Hepatocyte (in vitro differentiated cells): ENCODE data around the gene TVP23A. TPM values are rescaled to one million over a fixed set of nuclear protein-coding genes. Genes with fewer than 3 reads are reported as not detected.
"Not testable (repeated sequence)": the region's sequence is repeated elsewhere in the genome, so short reads cannot be mapped to it uniquely, and the experiment has no call there.

Experiments
- DNase-seq: peaks from one replicate; pipeline ENCODE4 v3.0.0-alpha.2; 2016; ENCODE audit warnings: low spot score
- H2AFZ ChIP-seq: fragments of 200-600 bp; sonication (generic); 2 replicates; pipeline ENCODE4 v1.6.0; 2016; ENCODE audit warnings: antibody characterized with exemption, mild to moderate bottlenecking
- H3K27ac ChIP-seq: fragments of 200-600 bp; sonication (generic); 2 replicates; pipeline ENCODE4 v1.5.1; 2016; ENCODE audit warnings: mild to moderate bottlenecking
- H3K27me3 ChIP-seq: fragments of 200-600 bp; sonication (generic); 2 replicates; pipeline ENCODE4 v1.6.1; 2016
- H3K36me3 ChIP-seq: fragments of 200-600 bp; sonication (generic); replicated peaks from 2 replicates; pipeline ENCODE4 v1.5.1; 2016; ENCODE audit warnings: low read depth; ENCODE audit not compliant: insufficient read depth
- H3K4me1 ChIP-seq: fragments of 200-600 bp; sonication (generic); 2 replicates; pipeline ENCODE4 v1.5.1; 2016; ENCODE audit warnings: mild to moderate bottlenecking, moderate library complexity; ENCODE audit not compliant: insufficient read depth
- H3K4me2 ChIP-seq: fragments of 200-600 bp; sonication (generic); 2 replicates; pipeline ENCODE4 v1.6.0; 2016
- H3K4me3 ChIP-seq: fragments of 200-600 bp; sonication (generic); 2 replicates; pipeline ENCODE4 v1.5.1; 2016; ENCODE audit warnings: mild to moderate bottlenecking
- H3K79me2 ChIP-seq: fragments of 200-600 bp; sonication (generic); 2 replicates; pipeline ENCODE4 v1.6.0; 2017; ENCODE audit warnings: mild to moderate bottlenecking
- H3K9me2 ChIP-seq: fragments of 200-600 bp; sonication (generic); replicated peaks from 2 replicates; pipeline ENCODE4 v1.6.0; 2017; ENCODE audit warnings: mild to moderate bottlenecking; ENCODE audit not compliant: insufficient read depth
- H3K9me3 ChIP-seq: fragments of 200-600 bp; sonication (generic); 2 replicates; pipeline ENCODE4 v1.5.1; 2016; ENCODE audit warnings: low read depth, mild to moderate bottlenecking
- H4K20me1 ChIP-seq: fragments of 200-600 bp; sonication (generic); 2 replicates; pipeline ENCODE4 v1.6.0; 2016; ENCODE audit warnings: mild to moderate bottlenecking; ENCODE audit not compliant: insufficient read depth, poor library complexity, severe bottlenecking
- CTCF ChIP-seq: fragments of 200-600 bp; sonication (generic); IDR thresholded peaks from 2 replicates; pipeline ENCODE4 v1.5.1; 2016; ENCODE audit warnings: antibody characterized with exemption, mild to moderate bottlenecking; ENCODE audit not compliant: poor library complexity
- EZH2 ChIP-seq: fragments of 200-600 bp; sonication (generic); IDR thresholded peaks from 2 replicates; pipeline ENCODE4 v1.6.1; 2016; ENCODE audit warnings: antibody characterized with exemption, mild to moderate bottlenecking, borderline replicate concordance
- EZH2phosphoT487 ChIP-seq: fragments of 200-600 bp; sonication (generic); IDR thresholded peaks from one replicate; pipeline ENCODE4 v1.6.1; 2018; ENCODE audit warnings: antibody characterized with exemption, mild to moderate bottlenecking, low read depth, moderate library complexity; ENCODE audit not compliant: unreplicated experiment, severe bottlenecking
- WGBS: methylation state at CpG from one replicate; pipeline ENCODE4 v1.1.6; 2016; ENCODE audit warnings: low lambda C conversion rate; ENCODE audit errors: missing lambda C conversion rate; 5-methylcytosine and 5-hydroxymethylcytosine counted together
- polyA plus RNA-seq: library from polyadenylated mRNA; unstranded; fragments of >200 nt; fragmentation: Nextera tagmentation; extraction: Ambion mirVana; gene quantifications from 2 replicates; pipeline ENCODE4 v1.2.1, GENCODE V29; 2016
- total RNA-seq: library from RNA; depleted of rRNA; stranded (reverse); fragments of >200 nt; gene quantifications from 2 replicates; pipeline ENCODE4 v1.2.3, GENCODE V29; 2014

Gene TVP23A
- total and polyA plus RNA-seq, 2 experiments from 2014 or later: 0.67 to 1.1 TPM

DNA sequence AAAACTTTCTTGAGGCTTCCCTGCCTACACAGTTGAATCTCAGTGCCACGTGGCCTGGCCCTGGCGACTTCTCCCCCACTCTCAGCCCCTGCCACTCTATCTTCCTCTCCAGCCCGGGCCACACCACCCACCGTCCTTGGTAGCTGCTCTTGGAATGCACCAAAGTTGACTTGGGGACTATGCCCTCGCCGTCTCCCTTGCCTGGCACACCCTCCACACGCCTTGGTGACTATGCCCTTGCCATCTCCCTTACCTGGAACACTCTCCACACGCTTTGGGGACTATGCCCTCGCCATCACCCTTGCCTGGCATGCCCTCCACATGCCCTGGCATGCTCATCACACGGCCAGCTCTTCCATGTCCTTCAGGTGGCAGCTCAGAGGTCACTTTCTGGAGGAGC is 15.5 kb upstream of the TVP23A start:
- DNase-seq: no peak
- no peaks in the 10 kb centered on the region for H3K79me2 ChIP-seq
- no peak overlapping the region for H3K4me2 ChIP-seq
- no peak overlapping the region for H2AFZ ChIP-seq
- no peak for TF ChIP-seq EZH2
- no peak for TF ChIP-seq CTCF
- TF ChIP-seq EZH2phosphoT487: no peak
- no peaks in the 10 kb centered on the region for H3K9me3 ChIP-seq
- H3K4me1 ChIP-seq: peaks cover 3% of the 10 kb centered on the region
- 83% methylated on average over 10 of the region's 10 CpGs for WGBS
- H4K20me1 ChIP-seq: no peaks in the 10 kb centered on the region
- H3K4me3 ChIP-seq: no peak overlapping the region
- H3K9me2 ChIP-seq: no peaks in the 10 kb centered on the region
- H3K36me3 ChIP-seq: no peaks in the 10 kb centered on the region
- peaks cover 2% of the 10 kb centered on the region for H3K27me3 ChIP-seq
- H3K27ac ChIP-seq: no peak overlapping the region

DNA sequence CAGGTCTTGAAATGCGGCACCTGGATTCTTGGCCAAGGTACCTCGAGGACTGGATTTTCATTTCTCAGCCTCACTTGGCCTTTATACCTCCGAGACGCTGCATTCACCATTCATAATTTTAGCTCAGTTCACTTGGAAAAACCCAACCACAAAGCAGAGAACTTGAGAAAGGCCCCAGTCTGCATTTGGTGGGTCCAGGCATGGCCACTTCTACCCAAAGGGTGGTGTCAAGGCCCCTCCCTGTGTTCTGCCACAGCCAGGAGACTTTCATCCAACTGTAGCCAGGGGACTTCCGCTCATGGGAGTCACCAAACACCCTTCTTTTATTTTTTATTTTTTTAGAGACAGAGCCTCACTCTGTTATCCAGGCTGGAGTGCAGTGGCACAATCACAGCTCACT is 14.7 kb upstream of the TVP23A start:
- no peaks in the 10 kb centered on the region for H3K36me3 ChIP-seq
- H3K9me2 ChIP-seq: no peaks in the 10 kb centered on the region
- no peak overlapping the region for H2AFZ ChIP-seq
- no peak overlapping the region for H3K4me2 ChIP-seq
- no peak overlapping the region for H3K4me3 ChIP-seq
- H4K20me1 ChIP-seq: no peaks in the 10 kb centered on the region
- H3K27ac ChIP-seq: no peak overlapping the region
- no peaks in the 10 kb centered on the region for H3K9me3 ChIP-seq
- H3K27me3 ChIP-seq: peaks cover 2% of the 10 kb centered on the region
- TF ChIP-seq EZH2phosphoT487: no peak
- no peak for TF ChIP-seq CTCF
- no peak for TF ChIP-seq EZH2
- WGBS: 91% methylated on average over 5 of the region's 5 CpGs
- H3K4me1 ChIP-seq: peaks cover 10% of the 10 kb centered on the region
- no peaks in the 10 kb centered on the region for H3K79me2 ChIP-seq
- no peak for DNase-seq

- Histone ChIP-seq H3K9me2 (no peaks in the 10 kb centered on the region), H3K9me3 (no peaks in the 10 kb centered on the region), H2AFZ (no peak overlapping the region), H3K27me3 (peaks cover 2% of the 10 kb centered on the region), H3K79me2 (no peaks in the 10 kb centered on the region), H3K27ac (no peak overlapping the region), H3K4me3 (no peak overlapping the region), H4K20me1 (no peaks in the 10 kb centered on the region), H3K36me3 (no peaks in the 10 kb centered on the region), H3K4me1 (peaks cover 14% of the 10 kb centered on the region), H3K4me2 (no peak overlapping the region)
- 82% methylated on average over 10 of the region's 10 CpGs for WGBS
- TF ChIP-seq CTCF (no peak), EZH2phosphoT487 (no peak), EZH2 (no peak)
- no peak for DNase-seq
Measured at GRCh38 chr16:10831894-10832886, 13.6 kb upstream of the TVP23A start.

- not testable (repeated sequence) for H3K4me3 ChIP-seq, H3K27me3 ChIP-seq, H3K9me3 ChIP-seq, H3K4me2 ChIP-seq, H3K36me3 ChIP-seq, H2AFZ ChIP-seq, H4K20me1 ChIP-seq, H3K79me2 ChIP-seq, DNase-seq, H3K9me2 ChIP-seq, H3K27ac ChIP-seq
- peaks cover 14% of the 10 kb centered on the region for H3K4me1 ChIP-seq
Measured at GRCh38 chr16:10830240-10830639, 11.6 kb upstream of the TVP23A start.

GRCh38 chr16:10829390-10830098 is 10.9 kb upstream of the TVP23A start:
- not testable (repeated sequence) for H3K79me2 ChIP-seq, H3K9me3 ChIP-seq, H3K4me3 ChIP-seq, DNase-seq, H3K36me3 ChIP-seq, H3K9me2 ChIP-seq, H2AFZ ChIP-seq, H3K27me3 ChIP-seq, H4K20me1 ChIP-seq
- Histone ChIP-seq H3K27ac (peak overlapping the region; percentile 91), H3K4me1 (peaks cover 14% of the 10 kb centered on the region), H3K4me2 (peak overlapping the region; percentile 52)
- WGBS: 84% methylated on average over 18 of the region's 18 CpGs
